ENCODE measurements around the gene ACADVL.

ACADVL gene

GRCh38 chr17:7216242-7217112 lies 3.3 kb upstream of the ACADVL start:
- Histone ChIP-seq H3K4me1 (ENCODE audit: control insufficient read depth in 1 of 2, insufficient read depth in 2 of 2, low read length in 2 of 2) (peaks cover 37 to 55% of the 10 kb centered on the region in 2 donors), H3K9me3 (ENCODE audit: control insufficient read depth in 1 of 2, low read length in 2 of 2) (no peaks in the 10 kb centered on the region), H3K9ac (ENCODE audit: low read depth in 1 of 2, low read length in 2 of 2) (peak overlapping the region; percentile 20), H3K27ac (ENCODE audit: low read depth, low read length) (no peak overlapping the region), H3K36me3 (ENCODE audit: control insufficient read depth in 1 of 2, insufficient read depth in 2 of 2, low read length in 2 of 2) (peaks cover 5% of the 10 kb centered on the region in 2 donors), H3K4me3 (ENCODE audit: low read depth in 1 of 2, low read length in 2 of 2) (peak overlapping the region; percentile 28 to 43), H3K27me3 (ENCODE audit: control insufficient read depth in 1 of 2, insufficient read depth in 2 of 2, low read length in 2 of 2) (peaks cover 0 to 4% of the 10 kb centered on the region in 2 donors)

- H3K4me3 ChIP-seq (ENCODE audit: low read depth in 1 of 2, low read length in 2 of 2) = peak overlapping the region; percentile 43 to 59
- H3K9ac ChIP-seq (ENCODE audit: low read depth in 1 of 2, low read length in 2 of 2) = peak overlapping the region; percentile 32 to 55
- H3K4me1 ChIP-seq (ENCODE audit: control insufficient read depth in 1 of 2, insufficient read depth in 2 of 2, low read length in 2 of 2) = peaks cover 45 to 60% of the 10 kb centered on the region in 2 donors
- H3K27ac ChIP-seq (ENCODE audit: low read depth, low read length) = no peak overlapping the region
- H3K36me3 ChIP-seq (ENCODE audit: control insufficient read depth in 1 of 2, insufficient read depth in 2 of 2, low read length in 2 of 2) = peaks cover 12 to 14% of the 10 kb centered on the region in 2 donors
- H3K27me3 ChIP-seq (ENCODE audit: control insufficient read depth in 1 of 2, insufficient read depth in 2 of 2, low read length in 2 of 2) = no peaks in the 10 kb centered on the region
- no peaks in the 10 kb centered on the region for H3K9me3 ChIP-seq (ENCODE audit: control insufficient read depth in 1 of 2, low read length in 2 of 2)
Observed at GRCh38 chr17:7217113-7217987, 2.4 kb upstream of the ACADVL start.

- H3K27ac ChIP-seq (ENCODE audit: low read depth, low read length) = no peak overlapping the region
- H3K9me3 ChIP-seq (ENCODE audit: control insufficient read depth in 1 of 2, low read length in 2 of 2) = no peaks in the 10 kb centered on the region
- H3K36me3 ChIP-seq (ENCODE audit: control insufficient read depth in 1 of 2, insufficient read depth in 2 of 2, low read length in 2 of 2) = peaks cover 20 to 22% of the 10 kb centered on the region in 2 donors
- H3K4me1 ChIP-seq (ENCODE audit: control insufficient read depth in 1 of 2, insufficient read depth in 2 of 2, low read length in 2 of 2) = peaks cover 53 to 60% of the 10 kb centered on the region in 2 donors
- no peaks in the 10 kb centered on the region for H3K27me3 ChIP-seq (ENCODE audit: control insufficient read depth in 1 of 2, insufficient read depth in 2 of 2, low read length in 2 of 2)
- peak overlapping the region in 1 of 2 donors; percentile 59 for H3K4me3 ChIP-seq (ENCODE audit: low read depth in 1 of 2, low read length in 2 of 2)
- H3K9ac ChIP-seq (ENCODE audit: low read depth in 1 of 2, low read length in 2 of 2) = peak overlapping the region in 1 of 2 donors; percentile 55
Observed at GRCh38 chr17:7218166-7218565, 1.6 kb upstream of the ACADVL start.

- peak overlapping the region in 1 of 2 donors; percentile 90 for H3K4me3 ChIP-seq (ENCODE audit: low read depth in 1 of 2, low read length in 2 of 2)
- no peak overlapping the region for H3K27ac ChIP-seq (ENCODE audit: low read depth, low read length)
- peak overlapping the region in 1 of 2 donors; percentile 95 for H3K9ac ChIP-seq (ENCODE audit: low read depth in 1 of 2, low read length in 2 of 2)
Observed at GRCh38 chr17:7218758-7219157, 980 bp upstream of the ACADVL start.

GRCh38 chr17:7219229-7219811 lies 418 bp upstream of the ACADVL start:
- Histone ChIP-seq H3K4me1 (ENCODE audit: control insufficient read depth in 1 of 2, insufficient read depth in 2 of 2, low read length in 2 of 2) (peaks cover 48 to 54% of the 10 kb centered on the region in 2 donors), H3K9me3 (ENCODE audit: control insufficient read depth in 1 of 2, low read length in 2 of 2) (no peaks in the 10 kb centered on the region), H3K36me3 (ENCODE audit: control insufficient read depth in 1 of 2, insufficient read depth in 2 of 2, low read length in 2 of 2) (peaks cover 31 to 34% of the 10 kb centered on the region in 2 donors), H3K27me3 (ENCODE audit: control insufficient read depth in 1 of 2, insufficient read depth in 2 of 2, low read length in 2 of 2) (no peaks in the 10 kb centered on the region), H3K9ac (ENCODE audit: low read depth in 1 of 2, low read length in 2 of 2) (peak overlapping the region; percentile 85 to 95), H3K27ac (ENCODE audit: low read depth, low read length) (peak overlapping the region; percentile 98), H3K4me3 (ENCODE audit: low read depth in 1 of 2, low read length in 2 of 2) (peak overlapping the region; percentile 90 to 92)

More at GRCh38 chr17:7218758-7219157, 980 bp upstream of the ACADVL start:
- peaks cover 26 to 28% of the 10 kb centered on the region in 2 donors for H3K36me3 ChIP-seq (ENCODE audit: control insufficient read depth in 1 of 2, insufficient read depth in 2 of 2, low read length in 2 of 2)
- H3K9me3 ChIP-seq (ENCODE audit: control insufficient read depth in 1 of 2, low read length in 2 of 2) = no peaks in the 10 kb centered on the region
- peaks cover 52 to 58% of the 10 kb centered on the region in 2 donors for H3K4me1 ChIP-seq (ENCODE audit: control insufficient read depth in 1 of 2, insufficient read depth in 2 of 2, low read length in 2 of 2)
- H3K27me3 ChIP-seq (ENCODE audit: control insufficient read depth in 1 of 2, insufficient read depth in 2 of 2, low read length in 2 of 2) = no peaks in the 10 kb centered on the region

GRCh38 chr17:7220593-7221277 lies 997 bp downstream of the ACADVL start:
- H3K9me3 ChIP-seq (ENCODE audit: control insufficient read depth in 1 of 2, low read length in 2 of 2) = no peaks in the 10 kb centered on the region
- H3K27ac ChIP-seq (ENCODE audit: low read depth, low read length) = peak overlapping the region; percentile 98
- peaks cover 44 to 48% of the 10 kb centered on the region in 2 donors for H3K4me1 ChIP-seq (ENCODE audit: control insufficient read depth in 1 of 2, insufficient read depth in 2 of 2, low read length in 2 of 2)
- H3K4me3 ChIP-seq (ENCODE audit: low read depth in 1 of 2, low read length in 2 of 2) = peak overlapping the region; percentile 90 to 92
- H3K27me3 ChIP-seq (ENCODE audit: control insufficient read depth in 1 of 2, insufficient read depth in 2 of 2, low read length in 2 of 2) = no peaks in the 10 kb centered on the region
- H3K9ac ChIP-seq (ENCODE audit: low read depth in 1 of 2, low read length in 2 of 2) = peak overlapping the region; percentile 85 to 95
- H3K36me3 ChIP-seq (ENCODE audit: control insufficient read depth in 1 of 2, insufficient read depth in 2 of 2, low read length in 2 of 2) = peaks cover 39 to 48% of the 10 kb centered on the region in 2 donors

GRCh38 chr17:7221278-7222092 lies 1.7 kb downstream of the ACADVL start:
- H3K27ac ChIP-seq (ENCODE audit: low read depth, low read length) = peak overlapping the region; percentile 98
- peaks cover 38 to 48% of the 10 kb centered on the region in 2 donors for H3K4me1 ChIP-seq (ENCODE audit: control insufficient read depth in 1 of 2, insufficient read depth in 2 of 2, low read length in 2 of 2)
- H3K27me3 ChIP-seq (ENCODE audit: control insufficient read depth in 1 of 2, insufficient read depth in 2 of 2, low read length in 2 of 2) = no peaks in the 10 kb centered on the region
- H3K36me3 ChIP-seq (ENCODE audit: control insufficient read depth in 1 of 2, insufficient read depth in 2 of 2, low read length in 2 of 2) = peaks cover 39 to 54% of the 10 kb centered on the region in 2 donors
- peak overlapping the region; percentile 85 to 95 for H3K9ac ChIP-seq (ENCODE audit: low read depth in 1 of 2, low read length in 2 of 2)
- H3K9me3 ChIP-seq (ENCODE audit: control insufficient read depth in 1 of 2, low read length in 2 of 2) = no peaks in the 10 kb centered on the region
- peak overlapping the region; percentile 90 to 92 for H3K4me3 ChIP-seq (ENCODE audit: low read depth in 1 of 2, low read length in 2 of 2)

- peaks cover 35 to 48% of the 10 kb centered on the region in 2 donors for H3K4me1 ChIP-seq (ENCODE audit: control insufficient read depth in 1 of 2, insufficient read depth in 2 of 2, low read length in 2 of 2)
- no peak overlapping the region for H3K4me3 ChIP-seq (ENCODE audit: low read depth in 1 of 2, low read length in 2 of 2)
- no peaks in the 10 kb centered on the region for H3K27me3 ChIP-seq (ENCODE audit: control insufficient read depth in 1 of 2, insufficient read depth in 2 of 2, low read length in 2 of 2)
- no peak overlapping the region for H3K27ac ChIP-seq (ENCODE audit: low read depth, low read length)
- H3K9me3 ChIP-seq (ENCODE audit: control insufficient read depth in 1 of 2, low read length in 2 of 2) = no peaks in the 10 kb centered on the region
- peaks cover 44 to 62% of the 10 kb centered on the region in 2 donors for H3K36me3 ChIP-seq (ENCODE audit: control insufficient read depth in 1 of 2, insufficient read depth in 2 of 2, low read length in 2 of 2)
- H3K9ac ChIP-seq (ENCODE audit: low read depth in 1 of 2, low read length in 2 of 2) = peak overlapping the region in 1 of 2 donors; percentile 85
Observed at GRCh38 chr17:7222093-7222971, 2.6 kb downstream of the ACADVL start.
